Chondrocyte (in vitro differentiated cells): ENCODE measurements around the gene CALU. TPM values are rescaled to one million over a fixed set of nuclear protein-coding genes. Genes with fewer than 3 reads are reported as not detected.

ENCODE experiments used
- DNase-seq: peaks from one replicate; pipeline ENCODE4 v3.0.0; 2021; ENCODE audit warnings: mixed read lengths, low spot score
- H3K27ac Mint-ChIP-seq: one replicate; pipeline ENCODE4 v1.8.0; 2021; ENCODE audit warnings: mild to moderate bottlenecking, moderate library complexity, mixed read lengths; ENCODE audit not compliant: unreplicated experiment
- H3K27me3 Mint-ChIP-seq: 2 replicates; pipeline ENCODE4 v1.8.0; 2021; ENCODE audit warnings: low read depth, mixed read lengths
- H3K36me3 Mint-ChIP-seq: 2 replicates; pipeline ENCODE4 v1.8.0; 2021; ENCODE audit warnings: low read depth, mixed read lengths
- H3K4me1 Mint-ChIP-seq: 2 replicates; pipeline ENCODE4 v1.8.0; 2021; ENCODE audit warnings: low read depth, mild to moderate bottlenecking, mixed read lengths
- H3K4me3 Mint-ChIP-seq: one replicate; pipeline ENCODE4 v1.8.0; 2021; ENCODE audit warnings: mild to moderate bottlenecking, moderate library complexity, mixed read lengths; ENCODE audit not compliant: unreplicated experiment
- H3K9me3 Mint-ChIP-seq: 2 replicates; pipeline ENCODE4 v1.8.0; 2021; ENCODE audit warnings: low read depth, mixed read lengths
- total RNA-seq: library from RNA; stranded (reverse); gene quantifications from 3 replicates; pipeline ENCODE4 v1.2.1, GENCODE V29; 2021
- TF ChIP-seq, protein P1 (sequence below): fragments of 200-600 bp; sonication (generic); IDR thresholded peaks from 2 replicates; pipeline ENCODE4 v1.5.0; 2021; ENCODE audit warnings: antibody characterized with exemption, mild to moderate bottlenecking, moderate library complexity

The CALU gene
- total RNA-seq, 1 donor from 2014 or later, result 731 TPM

DNA sequence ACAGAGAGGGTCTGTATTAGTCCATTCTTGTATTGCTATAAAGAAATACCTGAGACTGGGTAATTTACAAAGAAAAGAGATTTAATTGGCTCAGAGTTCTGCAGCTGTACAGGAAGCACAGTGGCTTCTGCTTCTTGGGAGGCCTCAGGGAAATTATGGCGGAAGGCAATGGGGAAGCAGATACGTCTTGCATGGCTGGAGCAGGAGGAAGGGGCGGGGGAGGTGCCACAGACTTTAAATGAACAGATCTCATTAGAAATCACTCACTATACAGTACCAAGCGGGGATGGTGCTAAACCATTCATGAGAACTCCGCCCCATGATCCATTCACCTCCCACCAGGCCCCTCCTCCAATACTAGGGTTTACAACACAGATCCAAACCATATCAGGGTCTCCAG, 3.7 kb upstream of the CALU start:
- Mint-ChIP-seq H3K27me3 (no peaks in the 10 kb centered on the region), H3K9me3 (no peaks in the 10 kb centered on the region), H3K4me1 (peaks cover 13% of the 10 kb centered on the region), H3K4me3 (no peak overlapping the region), H3K36me3 (peaks cover 2% of the 10 kb centered on the region), H3K27ac (no peak overlapping the region)
- TF ChIP-seq, protein P1, sequence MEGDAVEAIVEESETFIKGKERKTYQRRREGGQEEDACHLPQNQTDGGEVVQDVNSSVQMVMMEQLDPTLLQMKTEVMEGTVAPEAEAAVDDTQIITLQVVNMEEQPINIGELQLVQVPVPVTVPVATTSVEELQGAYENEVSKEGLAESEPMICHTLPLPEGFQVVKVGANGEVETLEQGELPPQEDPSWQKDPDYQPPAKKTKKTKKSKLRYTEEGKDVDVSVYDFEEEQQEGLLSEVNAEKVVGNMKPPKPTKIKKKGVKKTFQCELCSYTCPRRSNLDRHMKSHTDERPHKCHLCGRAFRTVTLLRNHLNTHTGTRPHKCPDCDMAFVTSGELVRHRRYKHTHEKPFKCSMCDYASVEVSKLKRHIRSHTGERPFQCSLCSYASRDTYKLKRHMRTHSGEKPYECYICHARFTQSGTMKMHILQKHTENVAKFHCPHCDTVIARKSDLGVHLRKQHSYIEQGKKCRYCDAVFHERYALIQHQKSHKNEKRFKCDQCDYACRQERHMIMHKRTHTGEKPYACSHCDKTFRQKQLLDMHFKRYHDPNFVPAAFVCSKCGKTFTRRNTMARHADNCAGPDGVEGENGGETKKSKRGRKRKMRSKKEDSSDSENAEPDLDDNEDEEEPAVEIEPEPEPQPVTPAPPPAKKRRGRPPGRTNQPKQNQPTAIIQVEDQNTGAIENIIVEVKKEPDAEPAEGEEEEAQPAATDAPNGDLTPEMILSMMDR, result no peak
- DNase-seq, result no peak

DNA sequence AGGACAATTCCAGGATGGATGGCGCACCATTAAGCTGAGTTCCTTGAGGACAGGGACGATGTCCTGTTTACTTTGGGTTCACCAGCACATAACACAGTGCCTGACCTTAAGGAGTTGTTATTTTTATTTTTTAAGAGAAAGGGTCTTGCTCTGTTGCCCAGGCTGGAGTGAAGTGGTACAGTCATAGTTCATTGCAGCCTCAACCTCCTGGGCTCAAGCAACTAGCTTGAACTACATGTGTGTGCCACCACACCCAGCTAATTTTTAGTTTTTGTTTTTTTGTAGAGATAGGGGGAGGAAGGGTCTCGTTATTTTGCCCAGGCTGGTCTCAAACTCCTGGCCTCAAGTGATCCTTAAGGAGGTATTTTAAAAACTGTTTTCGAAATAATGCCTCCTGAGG, 1.7 kb upstream of the CALU start:
- Mint-ChIP-seq H3K4me1 (peaks cover 30% of the 10 kb centered on the region), H3K36me3 (no peaks in the 10 kb centered on the region), H3K27ac (peak overlapping the region; percentile 38), H3K9me3 (no peaks in the 10 kb centered on the region), H3K27me3 (no peaks in the 10 kb centered on the region), H3K4me3 (no peak overlapping the region)
- DNase-seq, result no peak
- TF ChIP-seq, protein P1, result no peak

GRCh38 chr7:128737867-128738385, 1.2 kb upstream of the CALU start:
- H3K27me3 Mint-ChIP-seq, result no peaks in the 10 kb centered on the region
- DNase-seq, result no peak
- H3K9me3 Mint-ChIP-seq, result no peaks in the 10 kb centered on the region
- H3K36me3 Mint-ChIP-seq, result no peaks in the 10 kb centered on the region
- no peak overlapping the region for H3K4me3 Mint-ChIP-seq
- TF ChIP-seq, protein P1, result no peak
- peak overlapping the region; percentile 99 for H3K27ac Mint-ChIP-seq
- peaks cover 35% of the 10 kb centered on the region for H3K4me1 Mint-ChIP-seq

GRCh38 chr7:128738570-128739047, 550 bp upstream of the CALU start:
- H3K27ac Mint-ChIP-seq, result peak overlapping the region; percentile 99
- peak overlapping the region; percentile 90 for H3K4me3 Mint-ChIP-seq
- DNase-seq, result no peak
- no peaks in the 10 kb centered on the region for H3K36me3 Mint-ChIP-seq
- H3K4me1 Mint-ChIP-seq, result peaks cover 41% of the 10 kb centered on the region
- TF ChIP-seq, protein P1, result no peak
- no peaks in the 10 kb centered on the region for H3K9me3 Mint-ChIP-seq
- H3K27me3 Mint-ChIP-seq, result no peaks in the 10 kb centered on the region

DNA sequence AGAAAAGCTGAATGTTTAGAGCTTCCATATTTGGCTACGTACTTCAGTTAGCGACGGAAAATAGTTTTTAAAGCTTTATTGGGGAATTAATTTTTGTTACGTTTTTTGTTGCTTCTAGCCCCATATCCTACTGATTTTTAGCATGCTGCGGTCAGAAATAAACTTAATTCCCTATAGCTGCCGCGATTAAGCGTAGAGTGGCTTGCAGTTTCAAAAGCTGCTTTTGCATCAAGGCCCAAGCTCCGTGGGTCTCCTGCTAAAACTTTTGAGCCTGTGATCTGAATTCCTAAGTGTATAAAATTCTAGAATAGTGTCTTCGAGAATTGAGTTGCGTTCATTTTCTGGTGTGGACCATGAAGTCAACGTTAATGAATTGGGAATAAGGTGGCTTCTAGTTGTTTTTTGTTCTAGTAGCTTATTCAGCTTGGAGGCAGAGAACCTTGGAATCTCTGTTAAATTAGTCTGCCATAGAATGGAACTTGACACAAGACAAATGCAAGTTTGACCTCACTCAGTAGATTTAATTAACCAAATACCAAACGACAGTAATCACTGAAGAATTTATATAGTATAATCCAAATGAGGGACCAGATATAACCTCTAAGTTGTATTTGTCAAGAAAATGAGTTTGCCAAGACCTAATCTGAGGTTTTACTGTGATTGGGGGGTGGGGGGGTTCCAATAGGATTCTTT, 977 bp downstream of the CALU start:
- no peak for DNase-seq
- peak overlapping the region; percentile 99 for H3K27ac Mint-ChIP-seq

More for the DNA sequence above, 977 bp downstream of the CALU start:
- Mint-ChIP-seq H3K4me3 (peak overlapping the region; percentile 90), H3K4me1 (peaks cover 56% of the 10 kb centered on the region), H3K9me3 (no peaks in the 10 kb centered on the region), H3K27me3 (no peaks in the 10 kb centered on the region), H3K36me3 (peaks cover 2% of the 10 kb centered on the region)
- TF ChIP-seq, protein P1, result no peak
